Endothelial cell of umbilical vein (primary cell): ENCODE results near the gene GSTO2. TPM values are rescaled to one million over a fixed set of nuclear protein-coding genes. Genes with fewer than 3 reads are reported as not detected.

Experiments used
- BruUV-seq: library from RNA; stranded (reverse); fragments of 400-500 nt; replicated peaks from 2 replicates; lab custom pipeline; 2021; lab: Mats Ljungman, UMichigan
- CTCF ChIA-PET: fragments of 300-600, 350-600 bp; sonication (Branson Sonifier 250); formaldehyde crosslinking; loops from one replicate; lab custom pipeline; 2021; ENCODE audit warnings: antibody characterized with exemption, inconsistent platforms; lab: Charles Lee
- POLR2A ChIA-PET: fragments of 300-600, 350-600 bp; sonication (Branson Sonifier 250); formaldehyde crosslinking; loops from one replicate; lab custom pipeline; 2021; ENCODE audit warnings: antibody characterized with exemption, inconsistent platforms; lab: Charles Lee
- DNase-seq: peaks from one replicate; pipeline ENCODE4 v3.0.0-alpha.2; 2011; ENCODE audit warnings: low read depth, low spot score
- FAIRE-seq: peaks from 2 replicates; lab custom pipeline; 2011; peaks lifted over from hg19 to GRCh38; lab: Jason Lieb, UNC
- H2AFZ ChIP-seq: 2 replicates; pipeline ENCODE4 v1.6.0; 2012; ENCODE audit warnings: low read depth, low read length, control low read depth, inconsistent platforms
- H3K27ac ChIP-seq: 2 replicates; pipeline ENCODE4 v1.5.1; 2011; ENCODE audit warnings: low read depth, mild to moderate bottlenecking, control low read depth, low read length, moderate library complexity; ENCODE audit not compliant: insufficient read depth
- H3K27me3 ChIP-seq, 2 experiments: 2 replicates each; pipeline versions ENCODE4 v1.6.0 to v1.6.1; 2011; ENCODE audit warnings: low read length in 2 of 2, mixed read lengths in 1 of 2; ENCODE audit not compliant: control insufficient read depth in 2 of 2, insufficient read depth in 2 of 2
- H3K36me3 ChIP-seq, 2 experiments: 2 replicates in 1 of 2; 3 replicates in 1 of 2; pipeline ENCODE4 v1.5.1; 2011; ENCODE audit warnings: low read length in 2 of 2, mild to moderate bottlenecking in 1 of 2, moderate library complexity in 1 of 2; ENCODE audit not compliant: control insufficient read depth in 2 of 2, insufficient read depth in 2 of 2; ENCODE audit errors: extremely low read depth in 1 of 2
- H3K4me1 ChIP-seq: 3 replicates; pipeline ENCODE4 v1.5.1; 2011; ENCODE audit warnings: mild to moderate bottlenecking, low read length; ENCODE audit not compliant: control insufficient read depth, insufficient read depth; ENCODE audit errors: extremely low read depth
- H3K4me2 ChIP-seq: 2 replicates; pipeline ENCODE4 v1.6.1; 2011; ENCODE audit warnings: low read length, control low read depth, mixed read lengths; ENCODE audit not compliant: insufficient read depth
- H3K4me3 ChIP-seq, 3 experiments: fragments of 200-600 bp in 1 of 3; sonication (generic), shearing (Covaris generic) in 1 of 3; replicated peaks in 1 of 3; 2 replicates each; pipeline ENCODE4 v1.5.1; 2011 to 2016; ENCODE audit warnings: control low read depth in 3 of 3, low read length in 3 of 3, mild to moderate bottlenecking in 2 of 3, inconsistent platforms in 1 of 3, low read depth in 1 of 3, moderate library complexity in 1 of 3; ENCODE audit not compliant: insufficient read depth in 1 of 3
- H3K79me2 ChIP-seq: 2 replicates; pipeline ENCODE4 v1.6.0; 2012; ENCODE audit warnings: low read length, inconsistent platforms; ENCODE audit not compliant: control insufficient read depth, insufficient read depth
- H3K9ac ChIP-seq: replicated peaks from 2 replicates; pipeline ENCODE3; 2011; ENCODE audit warnings: low read length, control low read depth; ENCODE audit not compliant: insufficient read depth; ENCODE audit errors: extremely low read depth
- H3K9me1 ChIP-seq: replicated peaks from 3 replicates; pipeline ENCODE4 v1.6.0; 2011; ENCODE audit warnings: mild to moderate bottlenecking, low read length; ENCODE audit not compliant: control insufficient read depth, insufficient read depth; ENCODE audit errors: extremely low read depth
- H3K9me3 ChIP-seq: replicated peaks from 2 replicates; pipeline ENCODE4 v1.5.1; 2012; ENCODE audit warnings: low read length, inconsistent platforms; ENCODE audit not compliant: control insufficient read depth, insufficient read depth
- H4K20me1 ChIP-seq: replicated peaks from 2 replicates; pipeline ENCODE3; 2011; ENCODE audit warnings: mild to moderate bottlenecking, low read length; ENCODE audit not compliant: control insufficient read depth, insufficient read depth; ENCODE audit errors: extremely low read depth
- EZH2 ChIP-seq: IDR thresholded peaks from 2 replicates; pipeline ENCODE4 v1.6.1; 2012; ENCODE audit warnings: borderline replicate concordance, low read depth, mild to moderate bottlenecking, moderate library complexity, low read length, inconsistent platforms; ENCODE audit not compliant: severe bottlenecking
- FOS ChIP-seq: IDR thresholded peaks from 2 replicates; pipeline ENCODE4 v1.6.1; 2011; ENCODE audit warnings: mild to moderate bottlenecking, low read length, moderate library complexity, borderline replicate concordance; ENCODE audit not compliant: insufficient read depth
- GATA2 ChIP-seq: IDR thresholded peaks from 2 replicates; pipeline ENCODE4 v1.7.0; 2011; ENCODE audit warnings: low read depth, mild to moderate bottlenecking, moderate library complexity, mixed read lengths, low read length; ENCODE audit not compliant: insufficient read length, insufficient read depth
- JUN ChIP-seq: IDR thresholded peaks from 2 replicates; pipeline ENCODE4 v1.6.1; 2011; ENCODE audit warnings: borderline replicate concordance, low read depth; ENCODE audit not compliant: insufficient read length, insufficient read depth
- MAX ChIP-seq: IDR thresholded peaks from 2 replicates; pipeline ENCODE4 v1.6.1; 2011; ENCODE audit not compliant: insufficient read depth, insufficient read length
- MYC ChIP-seq: IDR thresholded peaks from one replicate; pipeline ENCODE4 v1.6.1; 2011; ENCODE audit warnings: mild to moderate bottlenecking, low read depth, low read length
- POLR2A ChIP-seq: IDR thresholded peaks from 2 replicates; pipeline ENCODE4 v1.6.1; 2012; ENCODE audit warnings: low read depth, mild to moderate bottlenecking, control low read depth, low read length
- POLR2AphosphoS5 ChIP-seq: IDR thresholded peaks from 2 replicates; pipeline ENCODE4 v1.6.1; 2012; ENCODE audit warnings: low read depth, mild to moderate bottlenecking, control low read depth, low read length, moderate library complexity; ENCODE audit not compliant: insufficient read depth
- dilution Hi-C: fragments of 300-500 bp; cut with MboI; formaldehyde crosslinking; loops from one replicate; pipeline ENCODE4 v1.15.0; 2019; ENCODE audit warnings: low sequenced_read_pairs; ENCODE audit not compliant: extremely low pct_ligation_motif_present
- intact Hi-C: fragments of 100-400 bp; cut with micrococcal nuclease; formaldehyde crosslinking; loops from one replicate; pipeline ENCODE4 v1.10.0; 2022
- polyA plus RNA-seq, 4 experiments: library from polyadenylated mRNA; depleted of rRNA in 3 of 4; stranded (reverse) in 3 of 4; unstranded in 1 of 4; fragments of >200 nt; gene quantifications; 2 replicates each; pipeline versions ENCODE4 v1.2.1 to v1.2.3, GENCODE V29; 2011 to 2012; ENCODE audit warnings: missing spikeins in 1 of 4
- total RNA-seq: library from RNA; stranded (reverse); gene quantifications from 2 replicates; pipeline ENCODE4 v1.2.3, GENCODE V29; 2021
- TF ChIP-seq, protein P1 (sequence below), 2 donors: IDR thresholded peaks; 1 replicate in 1 of 2; 2 replicates in 1 of 2; pipeline ENCODE4 v1.5.1; 2011; ENCODE audit warnings: low read length in 2 of 2, mild to moderate bottlenecking in 2 of 2, moderate library complexity in 2 of 2, control low read depth in 1 of 2, inconsistent platforms in 1 of 2, low read depth in 1 of 2; ENCODE audit not compliant: insufficient read depth in 1 of 2; ENCODE audit errors: extremely low read depth in 1 of 2

The GSTO2 gene
- total and polyA plus RNA-seq, 2 donors (not counting 3 experiments of a cell fraction or from before 2014, with no cell fraction given) = 0.84 to 1.4 TPM

- dilution Hi-C loops (no loop called here), intact Hi-C loops (loop anchor here (1.0 kb wide), 3 partner anchors 10 to 37 kb away; partner anchors contain the start of gene ITPRIP)
- Histone ChIP-seq H3K27ac (peak overlapping the region; percentile 89), H3K79me2 (no peaks in the 10 kb centered on the region), H3K9me1 (no peaks in the 10 kb centered on the region), H3K9me3 (no peaks in the 10 kb centered on the region), H2AFZ (no peak overlapping the region), H3K4me1 (peaks cover 31% of the 10 kb centered on the region), H3K27me3 (no peaks in the 10 kb centered on the region), H3K4me3 (no peak overlapping the region), H3K4me2 (peak overlapping the region; percentile 32), H3K36me3 (no peaks in the 10 kb centered on the region), H3K9ac (peak overlapping the region; percentile 81), H4K20me1 (no peaks in the 10 kb centered on the region)
- peak; percentile 59 for TF ChIP-seq POLR2AphosphoS5
- TF ChIP-seq FOS = no peak
- TF ChIP-seq MAX = peak; percentile 55
- TF ChIP-seq POLR2A = no peak
- no peak for TF ChIP-seq GATA2
- TF ChIP-seq EZH2 = no peak
- TF ChIP-seq MYC = no peak
- TF ChIP-seq JUN = peak; percentile 62
- TF ChIP-seq, protein P1, sequence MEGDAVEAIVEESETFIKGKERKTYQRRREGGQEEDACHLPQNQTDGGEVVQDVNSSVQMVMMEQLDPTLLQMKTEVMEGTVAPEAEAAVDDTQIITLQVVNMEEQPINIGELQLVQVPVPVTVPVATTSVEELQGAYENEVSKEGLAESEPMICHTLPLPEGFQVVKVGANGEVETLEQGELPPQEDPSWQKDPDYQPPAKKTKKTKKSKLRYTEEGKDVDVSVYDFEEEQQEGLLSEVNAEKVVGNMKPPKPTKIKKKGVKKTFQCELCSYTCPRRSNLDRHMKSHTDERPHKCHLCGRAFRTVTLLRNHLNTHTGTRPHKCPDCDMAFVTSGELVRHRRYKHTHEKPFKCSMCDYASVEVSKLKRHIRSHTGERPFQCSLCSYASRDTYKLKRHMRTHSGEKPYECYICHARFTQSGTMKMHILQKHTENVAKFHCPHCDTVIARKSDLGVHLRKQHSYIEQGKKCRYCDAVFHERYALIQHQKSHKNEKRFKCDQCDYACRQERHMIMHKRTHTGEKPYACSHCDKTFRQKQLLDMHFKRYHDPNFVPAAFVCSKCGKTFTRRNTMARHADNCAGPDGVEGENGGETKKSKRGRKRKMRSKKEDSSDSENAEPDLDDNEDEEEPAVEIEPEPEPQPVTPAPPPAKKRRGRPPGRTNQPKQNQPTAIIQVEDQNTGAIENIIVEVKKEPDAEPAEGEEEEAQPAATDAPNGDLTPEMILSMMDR (IDR thresholded peaks at IDR 0.05; ENCODE audit: extremely low read depth in 1 of 2, insufficient read depth in 1 of 2, low read depth in 1 of 2, low read length in 2 of 2) = no peak
- FAIRE-seq (peak; percentile 83), DNase-seq (peak; percentile 85)
- POLR2A ChIA-PET = interaction anchor here (0.6 kb wide), 1 partner anchor 36 kb away, joined by 7 read pairs; no protein-coding TSS in a partner anchor
- BruUV-seq = no TSS peak
- CTCF ChIA-PET = interaction anchor here (0.9 to 3.4 kb wide), 6 partner anchors 10 to 50 kb away, joined by 3 to 34 read pairs (median 4); no protein-coding TSS in a partner anchor
These were observed 31.8 kb downstream of the GSTO2 start for GRCh38 chr10:104300736-104301292.
